GM12874 (cell line): ENCODE results near the gene GATB.

Source experiments
- CTCF ChIP-seq: IDR thresholded peaks from 2 replicates; pipeline ENCODE4 v1.5.1; 2011; ENCODE audit warnings: low read depth, mild to moderate bottlenecking, control low read depth, low read length, moderate library complexity; ENCODE audit not compliant: insufficient read depth

The GATB gene

GRCh38 chr4:151656058-151656457, 104.7 kb downstream of the GATB start:
- TF ChIP-seq CTCF, result no peak

GRCh38 chr4:151653548-151653918, 107.3 kb downstream of the GATB start:
- no peak for TF ChIP-seq CTCF

GRCh38 chr4:151652841-151653547, 107.8 kb downstream of the GATB start:
- no peak for TF ChIP-seq CTCF

GRCh38 chr4:151651496-151651895, 109.3 kb downstream of the GATB start:
- no peak for TF ChIP-seq CTCF

- TF ChIP-seq CTCF, result no peak
Measured at GRCh38 chr4:151649479-151649878, 111.3 kb downstream of the GATB start.

- no peak for TF ChIP-seq CTCF
Measured at GRCh38 chr4:151646322-151646721, 114.5 kb downstream of the GATB start.

GRCh38 chr4:151644622-151645021, 116.2 kb downstream of the GATB start:
- TF ChIP-seq CTCF, result peak; percentile 55
